Upper lobe of right lung (tissue), 1 donor: ENCODE measurements around the gene SUMF1. TPM values are rescaled to one million over a fixed set of nuclear protein-coding genes. Genes with fewer than 3 reads are reported as not detected.
A peak's percentile ranks its signal among the peaks of the same experiment; 100 is the strongest.

Experiments
- ATAC-seq: fragments of 200-7000 bp; cut with Tn5 transposase; one replicate; pipeline ENCODE4 v1.9.1; 2020; ENCODE audit warnings: mild to moderate bottlenecking, moderate library complexity
- DNase-seq: peaks from one replicate; pipeline ENCODE4 v3.0.0-alpha.2; 2020
- H3K27ac ChIP-seq: fragments of 200-600 bp; one replicate; pipeline ENCODE4 v1.8.0; 2022
- H3K27me3 ChIP-seq: fragments of 200-600 bp; one replicate; pipeline ENCODE4 v1.8.0; 2022; ENCODE audit warnings: mild to moderate bottlenecking
- H3K36me3 ChIP-seq: fragments of 200-600 bp; one replicate; pipeline ENCODE4 v1.8.0; 2022
- H3K4me1 ChIP-seq: fragments of 200-600 bp; one replicate; pipeline ENCODE4 v1.8.0; 2022
- H3K4me3 ChIP-seq: fragments of 200-600 bp; one replicate; pipeline ENCODE4 v1.8.0; 2022; ENCODE audit warnings: mild to moderate bottlenecking
- H3K9me3 ChIP-seq: fragments of 200-600 bp; one replicate; pipeline ENCODE4 v1.8.0; 2022
- CTCF ChIP-seq: fragments of 200-600 bp; IDR thresholded peaks from one replicate; pipeline ENCODE4 v1.8.0; 2022; ENCODE audit warnings: antibody characterized with exemption
- intact Hi-C: fragments of 100-400 bp; cut with DNase I; formaldehyde crosslinking; loops from one replicate; pipeline ENCODE4 v1.11.0; 2022
- total RNA-seq: library from RNA; stranded (reverse); fragmentation: NEBNext Ultra II Directional; extraction: Animal tissue kit (Norgen Biotek cat#: 25700); gene quantifications from one replicate; pipeline ENCODE4 v1.2.1, GENCODE V29; 2021
- donor health status: DM: no; HTN: yes; CAD: no; lungs with severe emphysema.

SUMF1 gene
- total RNA-seq, 1 donor from 2014 or later = 33.3 TPM

DNA sequence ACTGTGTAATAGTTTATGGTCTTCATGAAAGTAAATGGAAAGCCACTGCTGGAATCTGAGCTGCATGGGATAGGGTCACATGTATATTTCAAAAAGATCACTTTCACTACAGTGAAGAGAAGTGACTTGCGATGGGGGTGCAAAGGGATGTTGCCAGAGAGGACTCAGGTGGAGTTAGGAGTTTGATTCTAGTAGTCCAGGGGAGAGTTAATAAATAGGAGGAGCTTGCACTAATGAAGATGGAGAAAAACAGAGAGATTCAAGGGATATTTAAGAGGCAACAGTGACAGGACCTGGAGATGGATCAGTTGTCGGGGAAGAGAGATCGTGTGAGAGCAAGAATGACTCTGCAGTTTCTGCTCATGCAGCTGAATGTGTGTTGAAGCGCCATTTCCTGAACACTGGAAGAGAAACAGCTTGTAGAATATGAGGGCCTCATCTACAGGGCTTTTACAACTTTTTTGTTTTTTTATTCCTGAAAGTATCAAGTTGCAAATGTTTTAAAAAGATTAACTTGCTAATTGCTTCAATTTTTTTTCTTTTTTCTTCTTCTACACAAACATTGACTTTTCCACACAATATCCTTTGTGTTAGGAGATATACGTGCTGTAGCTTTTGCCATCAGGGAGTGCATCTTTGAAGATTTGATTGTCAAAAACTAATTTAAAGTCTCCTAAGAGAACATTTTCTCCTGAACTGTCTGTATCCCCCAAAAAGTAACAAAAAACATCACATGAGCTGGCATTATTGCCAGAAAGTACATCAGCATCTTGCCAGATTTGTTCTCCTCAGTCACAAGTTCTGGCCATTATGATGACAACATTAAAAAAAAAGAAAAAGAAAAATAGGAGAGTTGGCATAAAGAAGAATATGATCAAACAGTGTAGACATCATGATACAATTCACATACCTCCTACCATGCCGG is 126.4 kb downstream of the SUMF1 start:
- H3K36me3 ChIP-seq = no peaks in the 10 kb centered on the region
- no peaks in the 10 kb centered on the region for H3K27me3 ChIP-seq
- ATAC-seq (no peak), DNase-seq (no peak)
- intact Hi-C loops = no loop called here
- H3K27ac ChIP-seq = peak overlapping the region; percentile 20
- peaks cover 10% of the 10 kb centered on the region for H3K4me1 ChIP-seq
- no peak for TF ChIP-seq CTCF
- H3K9me3 ChIP-seq = no peaks in the 10 kb centered on the region
- no peak overlapping the region for H3K4me3 ChIP-seq

DNA sequence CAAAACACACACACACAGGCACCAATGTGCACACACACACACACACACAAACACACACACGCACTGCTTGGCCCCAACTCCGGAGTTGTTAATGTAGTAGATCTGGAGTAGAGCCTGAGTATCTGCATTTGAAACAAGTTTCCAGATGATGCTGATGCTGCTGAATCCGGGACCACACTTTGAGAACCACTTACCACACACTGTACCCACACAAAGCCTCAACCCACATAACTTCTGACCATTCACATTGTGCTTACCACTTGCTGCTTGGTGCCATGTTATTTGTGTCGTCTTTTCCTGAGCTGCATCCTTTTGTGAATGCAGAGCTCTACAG is 127.0 kb downstream of the SUMF1 start:
- TF ChIP-seq CTCF = no peak
- H3K27ac ChIP-seq = peak overlapping the region; percentile 20
- intact Hi-C loops = no loop called here

GRCh38 chr3:4338751-4339150 is 128.3 kb downstream of the SUMF1 start:
- intact Hi-C loops = no loop called here
- no peak for ATAC-seq
- peaks cover 10% of the 10 kb centered on the region for H3K4me1 ChIP-seq

More for the DNA sequence above, 127.0 kb downstream of the SUMF1 start:
- DNase-seq (no peak), ATAC-seq (no peak)
- no peaks in the 10 kb centered on the region for H3K36me3 ChIP-seq
- H3K9me3 ChIP-seq = no peaks in the 10 kb centered on the region
- no peaks in the 10 kb centered on the region for H3K27me3 ChIP-seq
- no peak overlapping the region for H3K4me3 ChIP-seq
- H3K4me1 ChIP-seq = peaks cover 10% of the 10 kb centered on the region

DNA sequence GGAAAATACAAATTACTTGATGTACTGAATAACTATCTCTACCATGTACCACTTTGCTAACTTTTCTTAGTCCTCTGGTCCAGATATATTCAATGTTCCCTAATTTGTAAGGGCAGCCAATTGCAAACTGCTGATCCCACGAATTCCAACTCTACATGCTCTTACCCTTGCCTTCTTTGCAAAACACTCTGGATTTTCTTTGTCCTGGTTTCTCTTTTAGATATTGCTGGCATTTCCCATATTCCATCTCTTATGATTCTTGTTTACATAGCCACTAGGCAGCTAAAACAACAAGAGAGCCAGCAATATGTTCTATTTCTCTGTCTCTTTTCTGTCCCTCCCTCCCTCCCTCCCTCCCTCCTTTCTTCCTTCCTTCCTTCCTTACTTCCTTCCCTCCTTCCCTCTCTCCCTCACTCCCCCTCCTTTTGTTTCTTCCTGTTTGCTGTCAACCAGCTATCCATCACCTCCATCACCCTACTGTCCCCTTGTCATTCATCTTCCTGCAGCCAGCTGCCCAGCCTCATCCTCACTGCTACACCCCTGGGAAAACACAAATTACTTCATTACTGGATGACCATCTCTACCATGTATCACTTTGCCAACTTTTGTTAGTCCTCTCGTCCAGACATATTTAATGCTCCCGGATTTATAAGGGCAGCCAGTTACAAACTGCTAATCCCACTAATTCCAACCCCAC is 130.1 kb downstream of the SUMF1 start:
- Histone ChIP-seq H3K4me1 (peaks cover 10% of the 10 kb centered on the region), H3K27ac (no peak overlapping the region)
- no peak for DNase-seq

More at GRCh38 chr3:4338751-4339150, 128.3 kb downstream of the SUMF1 start:
- Histone ChIP-seq H3K9me3 (no peaks in the 10 kb centered on the region), H3K4me3 (no peak overlapping the region), H3K27me3 (no peaks in the 10 kb centered on the region), H3K36me3 (no peaks in the 10 kb centered on the region), H3K27ac (no peak overlapping the region)
- no peak for TF ChIP-seq CTCF
- DNase-seq = no peak

More for the DNA sequence above, 130.1 kb downstream of the SUMF1 start:
- intact Hi-C loops = no loop called here
- Histone ChIP-seq H3K9me3 (no peaks in the 10 kb centered on the region), H3K27me3 (no peaks in the 10 kb centered on the region), H3K36me3 (no peaks in the 10 kb centered on the region), H3K4me3 (no peak overlapping the region)
- TF ChIP-seq CTCF = no peak
- ATAC-seq = peak; percentile 53
